SK-N-MC (cell line): ENCODE results near the gene ADCY4.
"Not testable (repeated sequence)": the region's sequence is repeated elsewhere in the genome, so short reads cannot be mapped to it uniquely, and the experiment has no call there.

Source experiments
- EZH2 ChIP-seq: fragments of 200-600 bp; sonication (generic); IDR thresholded peaks from one replicate; pipeline ENCODE4 v1.6.1; 2017; ENCODE audit warnings: antibody characterized with exemption
- FOXP2 ChIP-seq: optimal IDR thresholded peaks from 2 replicates; pipeline ENCODE3; 2011; ENCODE audit warnings: mild to moderate bottlenecking, moderate library complexity; ENCODE audit not compliant: insufficient read depth; ENCODE audit errors: extremely low read length, control extremely low read depth

- not testable (repeated sequence) for TF ChIP-seq FOXP2, EZH2
Measured at GRCh38 chr14:24327914-24328313, 7.0 kb downstream of the ADCY4 start.
